Colon (tissue), 2 donors: Measurements from ENCODE around the gene GJA4.
"Not testable (repeated sequence)": the region's sequence is repeated elsewhere in the genome, so short reads cannot be mapped to it uniquely, and the experiment has no call there.

ENCODE experiments used
- FAIRE-seq: peaks from 2 replicates; lab custom pipeline; 2012; peaks lifted over from hg19 to GRCh38; lab: Jason Lieb, UNC
- donor health status: control.
- donor health status: control.

Gene GJA4

DNA sequence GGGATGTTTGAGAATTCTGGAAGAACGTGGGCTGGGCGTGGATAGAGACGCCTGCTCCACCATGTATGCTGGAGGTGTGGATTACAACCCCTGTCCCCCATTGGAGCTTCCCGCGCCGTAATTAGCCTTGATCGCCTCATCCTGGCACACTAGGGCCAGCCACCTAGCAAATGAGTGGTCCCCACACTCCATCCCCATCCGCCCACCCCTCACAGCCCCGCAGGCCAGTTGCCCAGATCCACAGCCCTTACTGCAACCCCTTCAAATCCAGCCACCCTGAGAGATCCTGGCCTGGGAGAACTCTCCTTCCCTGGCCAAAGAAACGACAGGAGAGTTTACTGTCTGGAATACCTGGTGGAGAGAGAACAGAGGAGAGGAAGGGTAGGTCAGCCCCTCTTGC, 375 bp upstream of the GJA4 start:
- FAIRE-seq = no peak

DNA sequence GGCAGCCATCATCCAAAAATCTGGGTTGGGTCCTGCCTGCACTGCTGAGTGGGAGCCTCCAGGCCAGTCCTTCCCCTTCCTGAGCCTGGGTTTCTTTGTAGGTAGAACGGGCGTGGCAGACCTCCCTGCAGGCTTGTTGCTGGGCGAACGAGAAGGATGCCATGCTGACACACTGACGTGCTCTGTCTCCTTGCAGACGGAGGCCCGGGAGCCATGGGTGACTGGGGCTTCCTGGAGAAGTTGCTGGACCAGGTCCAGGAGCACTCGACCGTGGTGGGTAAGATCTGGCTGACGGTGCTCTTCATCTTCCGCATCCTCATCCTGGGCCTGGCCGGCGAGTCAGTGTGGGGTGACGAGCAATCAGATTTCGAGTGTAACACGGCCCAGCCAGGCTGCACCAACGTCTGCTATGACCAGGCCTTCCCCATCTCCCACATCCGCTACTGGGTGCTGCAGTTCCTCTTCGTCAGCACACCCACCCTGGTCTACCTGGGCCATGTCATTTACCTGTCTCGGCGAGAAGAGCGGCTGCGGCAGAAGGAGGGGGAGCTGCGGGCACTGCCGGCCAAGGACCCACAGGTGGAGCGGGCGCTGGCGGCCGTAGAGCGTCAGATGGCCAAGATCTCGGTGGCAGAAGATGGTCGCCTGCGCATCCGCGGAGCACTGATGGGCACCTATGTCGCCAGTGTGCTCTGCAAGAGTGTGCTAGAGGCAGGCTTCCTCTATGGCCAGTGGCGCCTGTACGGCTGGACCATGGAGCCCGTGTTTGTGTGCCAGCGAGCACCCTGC, 1.4 kb downstream of the GJA4 start:
- no peak for FAIRE-seq

DNA sequence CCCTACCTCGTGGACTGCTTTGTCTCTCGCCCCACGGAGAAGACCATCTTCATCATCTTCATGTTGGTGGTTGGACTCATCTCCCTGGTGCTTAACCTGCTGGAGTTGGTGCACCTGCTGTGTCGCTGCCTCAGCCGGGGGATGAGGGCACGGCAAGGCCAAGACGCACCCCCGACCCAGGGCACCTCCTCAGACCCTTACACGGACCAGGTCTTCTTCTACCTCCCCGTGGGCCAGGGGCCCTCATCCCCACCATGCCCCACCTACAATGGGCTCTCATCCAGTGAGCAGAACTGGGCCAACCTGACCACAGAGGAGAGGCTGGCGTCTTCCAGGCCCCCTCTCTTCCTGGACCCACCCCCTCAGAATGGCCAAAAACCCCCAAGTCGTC, 2.0 kb downstream of the GJA4 start:
- FAIRE-seq = no peak

DNA sequence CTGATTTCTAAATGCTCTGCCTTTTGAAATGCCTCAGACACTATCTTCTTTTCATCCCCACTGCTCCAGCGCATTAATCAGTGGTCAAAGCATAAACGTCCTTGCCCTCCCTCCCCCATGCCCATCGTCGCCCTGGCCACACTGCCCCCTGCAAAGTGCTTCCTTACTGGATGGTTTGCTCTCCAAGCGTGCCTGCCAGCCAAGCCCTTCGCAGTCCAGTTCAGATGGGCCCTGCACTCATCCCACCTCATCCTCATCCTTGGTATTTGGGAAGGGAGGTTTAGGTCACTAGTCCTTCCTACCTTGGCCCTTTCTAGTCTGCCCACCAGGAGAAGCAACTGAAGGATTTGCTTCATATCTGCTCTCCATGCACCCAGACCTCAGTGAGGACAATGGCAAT, 3.1 kb downstream of the GJA4 start:
- FAIRE-seq = no peak

DNA sequence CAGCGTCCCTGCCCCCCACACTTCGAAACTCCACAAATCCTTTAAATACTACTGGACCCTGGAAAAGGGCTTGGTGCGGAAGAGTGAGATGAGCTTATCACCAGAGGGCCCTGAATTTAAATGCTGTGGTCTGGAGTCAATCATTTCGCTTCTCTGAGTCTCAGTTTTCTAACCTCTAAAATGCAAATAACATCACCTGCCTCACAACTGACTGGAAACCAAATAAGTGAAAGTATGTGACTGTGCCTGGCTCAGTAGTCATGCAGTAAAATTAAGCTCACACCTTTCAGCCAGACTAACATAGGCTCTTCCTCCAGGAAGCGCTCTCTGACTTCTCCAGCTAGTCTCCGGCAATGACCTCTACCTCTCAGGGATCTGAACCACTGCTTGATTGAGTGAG, 4.2 kb downstream of the GJA4 start:
- FAIRE-seq = no peak

DNA sequence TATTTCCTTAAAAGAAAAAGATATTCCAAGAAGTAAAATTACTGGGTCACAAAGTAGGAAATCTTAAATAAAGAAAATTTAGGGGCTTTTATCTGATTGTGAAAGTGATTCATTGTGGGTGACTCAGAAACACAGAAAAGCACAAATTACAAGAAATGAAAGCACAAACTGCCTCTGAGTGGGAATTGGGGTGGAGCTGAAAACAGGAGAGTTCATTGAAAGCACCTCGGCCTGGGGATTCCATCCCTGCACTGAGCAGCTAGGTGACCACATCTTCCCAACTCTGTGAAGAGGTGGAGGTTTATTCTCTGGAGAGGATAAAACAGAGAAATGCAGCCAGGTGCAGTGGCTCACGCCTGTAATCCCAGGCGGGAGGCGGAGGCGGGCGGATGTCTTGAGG, 7.4 kb downstream of the GJA4 start:
- FAIRE-seq = no peak

DNA sequence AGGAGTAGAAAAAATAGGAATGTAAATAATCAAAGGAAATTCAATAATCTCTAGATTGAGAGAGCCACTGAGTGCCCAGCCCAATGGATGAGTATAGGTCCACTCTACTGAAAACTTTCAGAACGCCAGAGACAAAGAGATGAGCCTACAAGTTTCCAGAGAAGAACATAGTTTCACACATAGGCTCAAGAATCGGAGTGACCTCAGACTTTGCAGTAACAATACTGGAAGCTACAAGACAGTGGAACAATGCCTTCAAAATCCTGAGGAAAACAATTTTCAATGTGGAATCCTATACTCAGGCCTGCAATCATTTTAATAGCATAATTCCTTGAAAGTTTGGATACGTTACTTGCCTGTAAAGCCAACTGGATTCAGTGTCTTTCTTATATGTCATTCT, 11.0 kb downstream of the GJA4 start:
- no peak for FAIRE-seq

DNA sequence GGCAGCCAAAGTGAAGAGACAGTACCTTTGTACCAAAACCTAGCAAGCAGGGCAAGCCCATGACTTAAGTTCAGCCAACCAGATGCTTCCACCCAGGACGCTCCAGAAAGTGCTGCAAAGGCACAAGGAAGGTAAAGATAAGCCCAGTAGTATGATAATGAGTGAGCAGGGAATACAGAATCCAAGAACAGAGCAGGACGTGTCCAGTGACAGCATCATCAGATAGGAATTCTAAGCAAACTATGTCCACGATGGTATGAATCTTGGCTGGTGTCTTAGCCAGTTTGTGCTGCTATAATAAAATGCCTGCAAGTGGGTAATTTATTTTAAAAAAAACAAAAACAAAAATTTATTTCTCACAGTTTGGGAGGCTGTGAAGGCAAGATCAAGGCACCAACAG, 13.6 kb downstream of the GJA4 start:
- no peak for FAIRE-seq

DNA sequence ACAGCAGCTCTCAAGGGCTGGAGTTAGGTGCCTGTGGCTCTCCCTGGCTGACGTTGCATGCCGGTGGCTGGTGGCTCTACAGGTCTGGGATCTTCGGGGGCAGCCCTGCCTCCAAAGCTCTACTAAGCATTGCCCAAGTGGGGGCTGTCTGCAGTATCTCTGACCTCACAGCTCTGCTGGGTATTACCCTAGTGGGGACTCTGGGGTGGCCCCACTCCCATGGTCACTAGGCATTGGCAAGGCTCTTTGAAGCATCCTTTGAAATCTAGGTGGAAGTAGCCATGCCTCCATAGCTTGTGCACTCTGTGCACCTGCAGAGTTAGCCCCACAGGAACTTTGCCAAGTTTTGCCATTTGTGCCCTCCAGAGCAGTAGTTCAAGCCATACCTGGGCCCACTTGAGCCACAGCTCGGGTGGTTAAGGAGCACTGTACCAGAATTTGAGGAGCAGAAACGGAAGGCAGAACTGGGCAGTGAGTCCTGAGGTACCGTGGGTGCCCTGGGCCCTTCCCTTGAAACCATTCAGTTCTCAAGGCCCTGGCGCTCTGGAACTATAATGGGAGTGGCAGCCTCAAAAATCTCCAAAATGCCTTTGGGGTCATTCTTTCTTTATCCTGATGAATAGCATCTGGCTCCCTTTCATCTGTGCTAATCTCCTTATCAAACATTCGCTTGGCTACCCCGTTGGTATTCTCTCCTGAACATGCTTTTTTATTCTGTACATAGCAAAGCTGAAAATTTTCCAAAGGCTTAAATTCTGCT, 15.4 kb downstream of the GJA4 start:
- FAIRE-seq = no peak

DNA sequence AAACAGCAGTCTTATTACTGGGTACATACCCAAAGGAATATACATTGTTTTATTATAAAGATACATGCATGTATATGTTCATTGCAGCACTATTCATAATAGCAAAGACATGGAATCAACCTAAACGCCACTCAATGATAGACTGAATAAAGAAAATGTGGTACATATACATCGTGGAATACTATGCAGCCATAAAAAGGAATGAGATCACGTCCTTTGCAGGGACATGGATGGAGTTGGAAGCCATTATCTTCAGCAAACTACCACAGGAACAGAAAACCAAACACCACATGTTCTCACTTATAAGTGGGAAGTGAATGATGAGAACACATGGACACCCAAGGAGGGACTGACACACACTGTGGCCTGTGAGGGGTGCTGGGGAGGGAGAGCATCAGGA, 18.0 kb downstream of the GJA4 start:
- not testable (repeated sequence) for FAIRE-seq

DNA sequence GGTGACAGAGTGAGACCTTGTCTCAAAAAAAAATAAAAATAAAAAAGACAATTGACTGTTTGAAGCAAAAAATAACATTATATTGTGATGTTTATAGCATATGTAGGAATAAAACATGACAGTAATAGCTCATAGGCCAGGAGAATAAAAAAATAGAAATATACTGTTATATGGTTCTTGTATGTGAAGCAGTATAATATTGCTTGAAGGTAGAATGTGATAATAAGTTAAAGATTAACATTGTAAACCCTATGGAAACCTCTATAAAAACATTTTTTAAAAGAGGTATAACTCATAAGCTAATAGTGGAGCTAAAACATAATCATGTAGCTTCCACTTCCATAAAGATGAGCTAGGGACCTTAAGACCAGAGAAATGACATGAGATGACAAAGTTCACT, 23.5 kb downstream of the GJA4 start:
- no peak for FAIRE-seq

DNA sequence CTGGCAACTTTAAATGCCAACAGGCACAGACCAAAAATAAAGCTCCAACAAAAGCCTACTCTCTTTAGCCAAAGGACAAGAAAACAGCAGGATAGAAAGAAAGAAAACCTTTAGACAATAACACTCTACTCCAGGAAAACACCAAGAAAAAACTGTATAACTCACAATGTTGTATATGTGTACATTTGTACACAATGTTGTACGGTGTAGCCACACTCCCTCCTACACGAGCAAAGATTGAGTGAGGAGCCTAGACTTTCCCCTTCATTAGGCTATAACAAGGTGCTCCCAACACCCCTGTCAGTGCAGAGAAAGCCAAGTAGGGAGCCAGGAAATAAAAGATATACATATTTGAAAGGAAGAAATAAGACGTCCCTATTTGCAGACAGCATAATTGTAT, 24.0 kb downstream of the GJA4 start:
- FAIRE-seq = no peak

DNA sequence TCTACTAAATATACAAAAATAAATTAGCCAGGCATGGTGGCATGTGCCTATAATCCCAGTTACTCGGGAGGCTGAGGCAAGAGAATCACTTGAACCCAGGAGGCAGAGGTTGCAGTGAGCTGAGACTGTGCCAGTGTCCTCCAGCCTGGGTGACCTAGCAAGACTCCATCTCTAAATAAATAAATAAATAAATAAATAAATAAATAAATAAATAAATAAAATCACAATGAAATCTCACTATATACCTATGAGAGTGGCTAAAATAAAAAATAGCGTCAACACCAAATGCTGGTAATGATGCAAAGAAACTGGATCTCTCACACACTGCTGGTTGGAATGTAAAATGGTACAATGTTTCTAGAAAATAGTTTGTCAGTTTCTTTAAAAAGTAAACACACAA, 26.1 kb downstream of the GJA4 start:
- FAIRE-seq = not testable (repeated sequence)

DNA sequence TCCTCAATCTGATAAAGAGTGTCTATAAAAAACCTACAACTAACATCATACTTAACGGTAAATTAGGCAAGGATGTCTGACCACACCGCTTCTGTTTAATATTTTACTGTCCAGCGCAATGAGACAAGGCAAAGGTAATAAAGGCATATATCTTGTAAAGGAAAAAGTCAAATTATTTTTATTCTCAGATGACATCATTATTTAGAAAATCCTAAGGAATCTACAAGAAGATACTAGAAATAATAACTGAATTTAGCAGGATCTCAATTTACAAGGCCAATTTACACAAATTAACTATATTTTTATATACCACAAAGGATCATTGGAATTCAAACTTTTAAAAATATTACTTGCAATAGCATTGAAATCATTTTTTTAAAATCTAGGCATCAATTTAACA, 29.4 kb downstream of the GJA4 start:
- no peak for FAIRE-seq

DNA sequence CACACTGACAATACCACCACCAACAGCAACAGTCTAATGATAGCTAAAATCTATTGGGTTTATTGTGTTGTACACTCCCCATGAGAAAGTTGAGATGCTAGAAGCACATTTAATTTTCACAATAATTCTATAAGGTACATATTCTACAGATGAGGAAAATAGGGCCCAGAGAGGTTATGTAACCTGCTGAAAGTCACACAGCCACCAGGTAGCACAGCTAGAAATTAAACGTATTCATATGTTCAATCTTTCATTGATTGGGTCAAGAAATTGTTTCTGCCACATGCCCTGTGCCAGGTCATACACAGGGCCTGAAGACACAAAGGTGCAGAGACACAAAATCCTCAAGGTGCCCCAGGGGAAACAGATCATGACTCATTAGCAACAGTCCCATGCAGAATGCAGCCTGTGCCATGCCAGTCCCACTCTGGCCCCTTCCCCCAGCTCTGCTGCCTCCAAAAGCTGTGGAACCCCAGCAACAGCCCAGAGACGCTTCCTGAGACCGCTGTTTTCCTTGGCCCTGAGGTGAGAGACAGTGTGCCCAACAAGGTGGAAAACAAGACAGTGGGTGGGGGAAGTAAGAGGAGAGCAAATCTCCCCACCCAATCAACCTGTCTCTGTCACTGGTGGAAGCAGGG, 32.1 kb downstream of the GJA4 start:
- no peak for FAIRE-seq

DNA sequence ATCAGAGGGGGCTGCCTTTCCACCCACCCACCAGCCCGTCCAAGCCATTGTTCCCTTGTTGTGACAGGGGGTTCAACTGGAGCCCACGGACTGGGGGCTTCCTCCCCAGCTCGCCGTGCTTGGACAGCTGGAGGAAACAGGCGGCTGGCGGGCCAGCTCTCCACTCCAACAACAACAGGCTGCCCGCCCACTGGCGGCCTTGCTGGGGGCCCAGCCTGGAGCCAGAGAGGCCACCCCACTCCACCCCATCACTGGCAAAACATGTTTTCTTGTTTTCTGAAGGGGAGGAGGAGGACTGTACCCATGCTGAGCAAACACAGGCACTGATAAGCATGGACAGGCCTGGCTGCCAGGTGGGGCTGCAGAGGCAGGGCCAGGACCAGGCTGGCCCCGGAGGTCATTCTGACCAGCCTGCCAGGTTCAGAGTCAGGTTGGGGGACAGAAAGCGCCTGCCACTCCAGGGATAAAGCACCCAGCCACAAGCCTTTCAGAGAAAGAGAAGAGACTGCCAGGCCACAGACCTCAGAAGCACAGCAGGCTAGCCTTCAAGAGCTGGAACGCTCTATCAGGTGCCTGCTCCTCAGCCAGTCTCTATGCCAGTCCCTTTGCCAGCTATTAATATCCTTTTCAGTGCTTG, 32.8 kb downstream of the GJA4 start:
- no peak for FAIRE-seq

DNA sequence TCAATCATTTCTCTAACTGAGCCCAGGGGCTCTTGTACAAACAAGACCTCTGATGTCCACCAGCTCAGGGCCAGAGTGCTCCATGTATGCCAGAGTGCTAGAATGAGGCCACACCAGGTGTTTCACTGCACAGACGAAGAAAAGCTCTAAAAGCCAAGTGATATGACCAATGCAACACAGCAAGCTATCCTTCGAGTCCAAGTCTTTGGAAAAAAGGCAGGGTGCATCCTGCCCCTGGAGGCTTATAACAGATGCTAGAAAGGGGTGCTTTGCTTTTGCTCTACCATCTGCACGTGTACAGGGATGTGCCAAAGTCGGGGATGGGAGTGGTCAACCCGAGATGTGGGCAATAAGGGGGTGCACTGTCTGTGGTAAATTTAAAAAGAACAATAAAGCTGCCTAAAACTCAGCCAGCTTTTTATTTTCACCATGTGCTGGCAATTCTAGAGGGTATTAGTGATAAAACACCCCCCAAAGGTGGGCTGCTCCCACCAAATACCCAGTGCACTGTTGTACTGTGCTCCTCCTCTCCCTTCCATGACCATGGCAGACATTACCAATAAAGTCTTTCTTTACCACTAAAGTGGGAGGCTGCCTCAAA, 34.6 kb downstream of the GJA4 start:
- no peak for FAIRE-seq

DNA sequence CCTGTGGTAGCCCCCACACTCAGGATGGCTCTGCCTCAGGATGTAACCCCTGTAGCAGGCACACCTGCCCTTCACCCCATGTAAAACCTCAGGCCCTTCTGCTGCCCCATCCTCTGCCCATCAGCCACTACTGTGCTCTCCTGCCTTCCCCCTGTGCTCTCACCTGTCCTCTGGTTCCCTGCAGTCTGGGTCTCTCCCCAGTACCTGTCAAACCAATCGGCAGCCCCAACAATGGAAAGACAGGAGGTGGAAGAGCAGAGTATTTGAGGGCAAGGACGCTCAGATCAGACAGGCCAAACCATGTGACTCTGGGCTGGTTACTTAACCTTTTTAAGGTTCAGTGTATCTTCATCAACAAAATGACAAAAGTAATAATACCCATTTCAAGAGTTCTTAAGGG, 35.8 kb downstream of the GJA4 start:
- FAIRE-seq = no peak

DNA sequence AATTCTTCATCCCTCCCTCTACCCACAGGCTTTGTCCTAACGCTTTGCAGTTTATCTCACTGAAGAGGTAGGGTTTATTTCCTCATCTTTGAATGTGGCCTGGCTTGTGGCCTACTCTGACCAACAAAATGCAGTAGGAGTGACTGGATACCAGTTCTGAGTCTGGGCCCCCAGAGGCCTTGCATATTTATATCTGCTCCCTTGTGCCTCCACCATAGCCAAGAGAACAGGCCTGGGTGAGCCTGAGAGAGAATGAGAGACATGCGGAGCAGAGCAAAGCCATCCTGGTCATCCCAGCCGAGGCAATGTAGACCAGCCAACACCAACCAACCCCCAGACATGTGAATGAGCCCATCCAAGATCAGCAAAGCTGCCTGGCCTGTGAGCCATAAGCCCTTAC, 36.5 kb downstream of the GJA4 start:
- no peak for FAIRE-seq

DNA sequence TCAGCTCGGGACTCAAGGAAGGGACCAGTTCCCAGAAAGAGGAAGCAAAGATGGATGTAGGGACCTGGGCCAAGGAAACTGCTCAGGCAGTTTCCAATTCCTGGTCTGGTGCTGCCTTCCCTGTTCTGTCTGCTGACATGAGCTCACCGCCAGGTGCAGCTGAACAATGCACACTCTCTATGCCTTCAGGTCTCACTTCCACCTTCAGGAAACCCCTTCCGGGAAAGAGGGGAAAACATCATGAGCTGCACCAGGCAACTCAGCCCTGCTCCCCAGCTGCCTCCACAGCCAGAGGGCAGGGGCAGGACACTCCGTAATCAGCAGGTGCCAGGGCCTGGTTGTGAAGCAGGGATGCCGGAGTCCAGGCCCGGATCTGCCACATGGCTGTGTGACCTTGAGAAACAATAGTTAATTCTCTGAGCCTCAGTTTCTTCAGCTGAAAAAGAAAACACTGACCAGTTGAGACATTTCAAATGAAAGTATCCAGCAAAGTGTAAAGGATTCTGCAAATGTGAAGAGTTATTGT, 39.0 kb downstream of the GJA4 start:
- no peak for FAIRE-seq

DNA sequence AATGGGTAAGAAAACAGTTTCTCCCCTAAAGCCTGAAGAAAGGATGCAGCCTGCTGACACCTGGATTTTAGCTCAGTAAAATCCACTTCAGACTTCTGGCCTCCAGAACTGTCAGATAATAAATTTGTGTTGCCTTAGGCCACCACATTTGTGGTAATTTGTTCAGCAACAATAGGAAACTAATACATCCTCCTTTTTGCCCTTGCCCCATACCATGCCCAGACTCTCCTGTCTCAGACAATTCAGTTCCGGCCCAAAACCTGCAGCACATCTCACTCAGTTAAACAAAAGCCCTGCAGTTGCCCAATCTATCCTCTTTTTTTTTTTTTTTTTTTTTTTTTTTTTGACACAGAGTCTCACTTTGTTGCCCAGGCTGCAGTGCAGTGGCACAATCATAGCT, 40.9 kb downstream of the GJA4 start:
- FAIRE-seq = no peak
